CD4-positive, alpha-beta T cell (primary cell): ENCODE results near the gene CLEC18A. TPM values are rescaled to one million over a fixed set of nuclear protein-coding genes. Genes with fewer than 3 reads are reported as not detected.
"Not testable (repeated sequence)": the region's sequence is repeated elsewhere in the genome, so short reads cannot be mapped to it uniquely, and the experiment has no call there.

ENCODE experiments used
- ATAC-seq: fragments of 200-7000 bp; cut with Tn5 transposase; one replicate; pipeline ENCODE4 v1.10.0; 2022; ENCODE audit warnings: mild to moderate bottlenecking; ENCODE audit not compliant: poor library complexity
- CTCF ChIA-PET: fragments of 350-600 bp; sonication (Branson Sonifier 250); formaldehyde crosslinking; loops from one replicate; lab custom pipeline; 2021; ENCODE audit warnings: antibody characterized with exemption, inconsistent platforms; lab: Charles Lee
- POLR2A ChIA-PET: fragments of 350-600 bp; sonication (Branson Sonifier 250); formaldehyde crosslinking; loops from one replicate; lab custom pipeline; 2021; ENCODE audit warnings: antibody characterized with exemption, inconsistent platforms; lab: Charles Lee
- DNase-seq, 14 experiments: peaks; one replicate each; pipeline ENCODE4 v3.0.0-alpha.2; 2013 to 2020; ENCODE audit warnings: mixed read lengths in 2 of 14
- H3K27ac ChIP-seq, 2 donors: one replicate each; pipeline versions ENCODE4 v1.5.1 to v1.7.0; 2013; ENCODE audit warnings: low read length in 2 of 2, low read depth in 1 of 2, mild to moderate bottlenecking in 1 of 2
- H3K27me3 ChIP-seq, 2 experiments: 1 replicate in 1 of 2; 2 replicates in 1 of 2; pipeline versions ENCODE4 v1.6.1 to v1.7.0; 2013; ENCODE audit warnings: low read length in 2 of 2, control low read depth in 1 of 2, mild to moderate bottlenecking in 1 of 2, moderate library complexity in 1 of 2; ENCODE audit not compliant: insufficient read depth in 2 of 2, control insufficient read depth in 1 of 2
- H3K36me3 ChIP-seq: one replicate; pipeline ENCODE4 v1.6.1; 2013; ENCODE audit warnings: low read length, control low read depth; ENCODE audit not compliant: insufficient read depth
- H3K4me1 ChIP-seq: one replicate; pipeline ENCODE4 v1.6.1; 2013; ENCODE audit warnings: low read length, control low read depth; ENCODE audit not compliant: insufficient read depth
- H3K4me3 ChIP-seq: one replicate; pipeline ENCODE4 v1.5.1; 2013; ENCODE audit warnings: mild to moderate bottlenecking, low read length, moderate library complexity
- H3K9me3 ChIP-seq, 2 experiments: 1 replicate in 1 of 2; 2 replicates in 1 of 2; pipeline versions ENCODE4 v1.6.1 to v1.7.0; 2013; ENCODE audit warnings: low read length in 2 of 2, mild to moderate bottlenecking in 2 of 2, control low read depth in 1 of 2, moderate library complexity in 1 of 2; ENCODE audit not compliant: control insufficient read depth in 1 of 2, insufficient read depth in 1 of 2
- H3K27ac Mint-ChIP-seq: one replicate; pipeline ENCODE4 v1.8.0; 2020; ENCODE audit warnings: mixed read lengths
- H3K27me3 Mint-ChIP-seq: one replicate; pipeline ENCODE4 v1.8.0; 2021; ENCODE audit warnings: mixed read lengths
- H3K36me3 Mint-ChIP-seq: one replicate; pipeline ENCODE4 v1.8.0; 2021; ENCODE audit warnings: low read depth, mixed read lengths
- H3K4me1 Mint-ChIP-seq: one replicate; pipeline ENCODE4 v1.8.0; 2021; ENCODE audit warnings: low read depth, mixed read lengths
- H3K4me3 Mint-ChIP-seq: one replicate; pipeline ENCODE4 v1.8.0; 2020; ENCODE audit warnings: mild to moderate bottlenecking, mixed read lengths
- H3K9me3 Mint-ChIP-seq: one replicate; pipeline ENCODE4 v1.8.0; 2020; ENCODE audit warnings: mixed read lengths
- intact Hi-C, 2 experiments: fragments of 100-400 bp; cut with DNase I in 1 of 2; cut with micrococcal nuclease in 1 of 2; formaldehyde crosslinking; loops; one replicate each; pipeline versions ENCODE4 v1.15.1 to v1.9.0; 2023 to 2025; cut with DNase I, micrococcal nuclease
- total RNA-seq, 174 experiments: library from RNA in 2 of 174; stranded (reverse) in 2 of 174; gene quantifications; one replicate each; pipeline ENCODE4 v1.2.3 and lab custom pipeline; 2021 to 2026

Gene CLEC18A
- total RNA-seq, 2 experiments from 2014 or later: 1.3 to 1.7 TPM

GRCh38 chr16:70003511-70003910, 52.4 kb downstream of the CLEC18A start:
- H3K36me3 ChIP-seq, H3K27me3 ChIP-seq, H3K4me3 Mint-ChIP-seq, H3K9me3 ChIP-seq, H3K9me3 Mint-ChIP-seq, DNase-seq, ATAC-seq, H3K4me1 ChIP-seq, H3K27ac ChIP-seq, H3K4me1 Mint-ChIP-seq, H3K27ac Mint-ChIP-seq, CTCF ChIA-PET, H3K4me3 ChIP-seq, H3K27me3 Mint-ChIP-seq, intact Hi-C loops, POLR2A ChIA-PET: not testable (repeated sequence)
- peaks cover 28% of the 10 kb centered on the region for H3K36me3 Mint-ChIP-seq

DNA sequence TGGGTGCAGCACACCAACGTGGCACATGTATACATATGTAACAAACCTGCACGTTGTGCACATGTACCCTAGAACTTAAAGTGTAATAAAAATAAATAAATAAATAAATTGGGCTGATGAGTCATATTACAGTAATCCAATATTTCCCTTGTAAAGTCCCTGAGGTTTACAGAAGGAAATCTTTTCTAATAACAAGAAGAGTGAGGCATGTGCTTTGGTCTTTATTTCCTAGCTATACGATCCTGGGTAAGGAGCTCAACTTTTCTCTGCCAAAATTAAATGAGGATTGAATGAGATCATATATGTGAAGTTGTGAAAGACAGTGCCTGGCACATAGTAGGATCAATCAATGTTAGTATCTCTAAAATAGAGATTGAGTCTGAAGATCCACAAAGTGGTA, 57.5 kb downstream of the CLEC18A start:
- POLR2A ChIA-PET, H3K27ac Mint-ChIP-seq: not testable (repeated sequence)

DNA sequence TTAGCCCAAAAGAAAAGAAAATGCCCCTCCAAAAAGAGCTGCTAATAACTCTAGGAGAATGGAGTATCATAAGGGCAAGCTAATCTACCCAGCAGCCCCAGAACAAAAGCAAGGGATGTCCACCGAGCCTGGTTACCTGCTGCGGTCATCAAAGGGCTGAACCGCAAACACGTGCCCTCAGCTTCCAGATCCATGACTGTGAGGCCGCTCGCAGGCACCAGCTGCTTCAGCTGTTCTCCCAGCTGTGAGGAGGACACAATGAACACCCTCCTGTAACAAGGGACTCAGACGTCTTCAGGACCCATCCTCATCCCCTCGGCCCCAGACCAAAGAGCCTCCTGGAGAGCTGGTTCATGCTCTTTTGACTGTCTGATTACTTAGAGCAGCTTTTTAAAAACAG, 59.5 kb downstream of the CLEC18A start:
- ATAC-seq, H3K4me3 ChIP-seq, H3K27ac Mint-ChIP-seq, H3K27ac ChIP-seq, POLR2A ChIA-PET, H3K4me1 ChIP-seq, H3K27me3 Mint-ChIP-seq, H3K4me3 Mint-ChIP-seq, CTCF ChIA-PET, intact Hi-C loops, H3K4me1 Mint-ChIP-seq, DNase-seq, H3K27me3 ChIP-seq, H3K9me3 ChIP-seq, H3K9me3 Mint-ChIP-seq: not testable (repeated sequence)
- peaks cover 12% of the 10 kb centered on the region for H3K36me3 ChIP-seq
- H3K36me3 Mint-ChIP-seq: peaks cover 61% of the 10 kb centered on the region

More for the DNA sequence above, 57.5 kb downstream of the CLEC18A start:
- H3K4me1 ChIP-seq, H3K27me3 ChIP-seq, ATAC-seq, H3K4me1 Mint-ChIP-seq, H3K36me3 ChIP-seq, H3K27me3 Mint-ChIP-seq, DNase-seq, H3K9me3 Mint-ChIP-seq, CTCF ChIA-PET, H3K4me3 ChIP-seq, H3K27ac ChIP-seq, H3K9me3 ChIP-seq, intact Hi-C loops, H3K4me3 Mint-ChIP-seq: not testable (repeated sequence)
- peaks cover 45% of the 10 kb centered on the region for H3K36me3 Mint-ChIP-seq

DNA sequence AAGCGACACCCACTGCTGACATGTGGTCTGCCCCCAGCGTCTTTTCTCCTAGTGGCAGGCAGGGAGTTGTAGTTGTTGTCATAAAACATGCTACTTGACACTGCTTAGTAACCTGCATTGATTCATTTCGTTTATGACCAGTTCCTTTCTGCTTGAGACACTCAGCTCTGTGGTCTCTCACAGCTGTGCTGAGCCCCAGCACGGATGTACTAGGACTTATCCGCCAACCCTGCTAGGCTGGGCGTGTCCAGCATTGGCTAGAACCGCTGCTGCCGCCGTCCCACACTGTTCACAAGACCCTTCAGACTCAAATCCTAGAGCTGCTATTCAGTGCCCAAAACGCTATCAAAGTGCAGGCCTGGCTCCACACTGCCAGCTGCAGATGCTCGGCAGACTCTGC, 60.0 kb downstream of the CLEC18A start:
- H3K27me3 ChIP-seq, H3K4me1 ChIP-seq, intact Hi-C loops, DNase-seq, H3K4me1 Mint-ChIP-seq, CTCF ChIA-PET, H3K9me3 Mint-ChIP-seq, H3K27me3 Mint-ChIP-seq, H3K4me3 Mint-ChIP-seq, H3K27ac Mint-ChIP-seq, H3K9me3 ChIP-seq, H3K27ac ChIP-seq, H3K4me3 ChIP-seq, ATAC-seq, POLR2A ChIA-PET: not testable (repeated sequence)
- peaks cover 66% of the 10 kb centered on the region for H3K36me3 Mint-ChIP-seq
- peaks cover 12% of the 10 kb centered on the region for H3K36me3 ChIP-seq

DNA sequence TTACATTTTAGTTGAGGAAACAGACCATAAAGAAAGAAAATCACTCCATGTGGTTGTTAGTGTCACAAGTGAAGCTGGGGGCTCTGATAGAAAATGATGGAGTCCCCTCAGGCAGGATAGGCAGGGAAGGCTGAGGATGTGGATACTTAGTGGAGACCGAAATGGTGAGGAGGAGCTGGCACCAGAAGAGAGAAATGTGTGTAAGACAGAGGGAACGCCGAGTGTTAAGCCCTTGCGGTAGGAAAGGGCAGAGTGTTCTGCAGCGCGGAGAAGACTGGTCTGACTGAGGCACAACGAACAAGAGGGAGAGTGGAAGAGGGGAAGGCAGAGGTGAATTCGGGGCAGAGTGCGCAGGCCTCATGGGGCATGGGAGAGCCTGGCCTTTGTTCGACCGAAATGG, 61.2 kb downstream of the CLEC18A start:
- H3K36me3 ChIP-seq: peaks cover 11% of the 10 kb centered on the region
- H3K4me1 ChIP-seq, H3K4me3 Mint-ChIP-seq, intact Hi-C loops, H3K27me3 ChIP-seq, H3K4me3 ChIP-seq, H3K9me3 ChIP-seq, H3K27me3 Mint-ChIP-seq, CTCF ChIA-PET, H3K27ac ChIP-seq, ATAC-seq, H3K4me1 Mint-ChIP-seq, POLR2A ChIA-PET, H3K27ac Mint-ChIP-seq, DNase-seq, H3K9me3 Mint-ChIP-seq: not testable (repeated sequence)
- peaks cover 66% of the 10 kb centered on the region for H3K36me3 Mint-ChIP-seq

DNA sequence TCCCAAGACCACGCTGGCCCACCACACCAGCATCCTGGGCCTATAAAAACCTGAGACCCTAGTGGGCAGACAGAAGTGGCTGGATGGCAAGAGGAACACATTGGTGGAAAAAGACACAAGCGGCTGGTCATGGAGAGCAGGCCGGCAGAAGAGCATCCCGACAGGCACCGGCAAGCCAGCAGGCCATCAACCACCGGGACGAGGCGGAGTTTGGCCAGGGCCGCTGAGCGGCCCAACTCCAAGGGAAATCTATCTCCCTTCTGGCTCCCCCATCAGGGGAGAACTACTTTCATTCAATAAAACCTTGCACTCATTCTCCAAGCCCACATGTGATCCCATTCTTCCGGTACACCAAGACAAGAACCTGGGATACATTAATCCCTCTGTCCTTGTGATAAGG, 61.8 kb downstream of the CLEC18A start:
- H3K4me1 ChIP-seq, H3K9me3 Mint-ChIP-seq, ATAC-seq, H3K4me1 Mint-ChIP-seq, H3K9me3 ChIP-seq, CTCF ChIA-PET, H3K27ac Mint-ChIP-seq, POLR2A ChIA-PET, H3K4me3 Mint-ChIP-seq, H3K27me3 Mint-ChIP-seq, intact Hi-C loops, H3K4me3 ChIP-seq, H3K27ac ChIP-seq, H3K27me3 ChIP-seq, DNase-seq: not testable (repeated sequence)
- H3K36me3 Mint-ChIP-seq: peaks cover 72% of the 10 kb centered on the region
- peaks cover 13% of the 10 kb centered on the region for H3K36me3 ChIP-seq
